ENCODE results near the gene IRX2.

The IRX2 gene

DNA sequence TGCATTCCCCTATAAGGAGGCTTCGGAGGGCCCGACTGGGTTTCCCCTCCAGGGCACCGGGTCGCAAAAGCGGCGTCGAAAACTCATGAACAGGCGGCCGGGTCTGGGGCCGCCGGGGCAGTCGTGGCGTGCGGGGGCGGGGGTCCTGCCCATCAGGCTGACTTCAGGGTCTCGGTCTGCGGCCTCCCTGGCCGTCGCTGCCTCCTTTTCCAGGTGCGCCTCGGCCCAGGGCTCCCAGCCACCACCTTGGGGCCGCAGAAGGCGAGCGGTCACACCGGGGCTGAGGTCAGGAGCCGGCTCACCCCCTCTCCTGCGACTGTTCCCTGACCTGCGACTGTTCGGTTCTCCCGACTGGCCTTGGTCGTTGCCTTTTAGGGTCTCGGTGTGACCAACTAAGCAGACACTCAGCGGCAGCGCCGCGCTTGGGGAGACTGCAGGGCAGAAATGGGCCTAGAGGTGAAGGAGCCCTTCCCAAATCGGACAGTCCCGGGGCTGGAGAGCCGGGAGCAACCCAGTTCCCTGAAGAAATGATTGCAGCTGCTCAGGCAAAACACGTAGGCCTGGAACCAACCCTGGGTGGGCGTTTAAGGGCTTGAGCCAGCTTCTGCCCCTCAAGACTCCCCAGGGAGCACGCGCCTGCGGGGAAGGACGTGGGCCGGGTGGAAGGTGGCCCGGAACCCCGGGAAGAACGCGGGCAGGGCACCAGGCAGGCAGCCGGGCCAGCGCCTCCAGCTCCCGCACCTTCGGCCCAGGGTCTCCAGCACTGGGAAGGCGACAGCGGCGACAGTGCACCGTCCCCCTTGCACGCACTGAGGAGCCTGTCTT, 11.2 kb downstream of the IRX2 start:
- no peak for DNase-seq

DNA sequence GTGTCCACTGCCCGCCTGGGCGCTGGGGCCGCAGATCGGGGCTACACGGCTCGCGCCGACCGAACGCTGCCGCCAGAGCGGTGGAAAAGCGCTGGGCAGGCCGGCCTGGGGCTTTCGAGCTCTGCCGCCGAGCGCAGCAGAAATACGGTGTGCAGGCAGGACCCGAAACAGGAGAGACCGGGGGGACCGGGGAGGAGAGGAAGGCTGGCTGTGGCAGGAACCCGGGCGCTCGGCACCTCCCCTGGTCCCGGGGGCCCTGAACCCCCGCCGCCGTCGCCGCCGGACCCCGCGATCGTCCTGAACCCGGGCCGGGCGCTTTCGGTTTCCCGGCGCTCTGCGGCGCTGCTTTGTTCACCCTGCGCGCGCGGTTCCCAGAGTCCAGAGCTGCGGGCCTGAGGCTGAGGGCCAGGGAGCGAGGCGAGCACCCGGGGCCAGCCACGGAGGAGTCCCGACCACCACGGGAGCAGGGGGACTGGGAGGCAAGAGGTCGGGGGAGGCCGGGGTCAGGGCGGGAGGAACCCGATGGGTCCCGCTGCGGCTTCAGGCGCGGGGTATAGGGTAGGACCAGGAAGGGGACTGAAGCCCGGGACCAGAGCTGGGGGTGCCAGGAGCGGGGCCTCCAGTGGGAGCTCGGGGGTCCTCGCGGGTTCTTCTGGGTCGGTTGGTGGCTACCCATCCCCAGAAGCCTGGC, 12.0 kb downstream of the IRX2 start:
- no peak for DNase-seq

DNA sequence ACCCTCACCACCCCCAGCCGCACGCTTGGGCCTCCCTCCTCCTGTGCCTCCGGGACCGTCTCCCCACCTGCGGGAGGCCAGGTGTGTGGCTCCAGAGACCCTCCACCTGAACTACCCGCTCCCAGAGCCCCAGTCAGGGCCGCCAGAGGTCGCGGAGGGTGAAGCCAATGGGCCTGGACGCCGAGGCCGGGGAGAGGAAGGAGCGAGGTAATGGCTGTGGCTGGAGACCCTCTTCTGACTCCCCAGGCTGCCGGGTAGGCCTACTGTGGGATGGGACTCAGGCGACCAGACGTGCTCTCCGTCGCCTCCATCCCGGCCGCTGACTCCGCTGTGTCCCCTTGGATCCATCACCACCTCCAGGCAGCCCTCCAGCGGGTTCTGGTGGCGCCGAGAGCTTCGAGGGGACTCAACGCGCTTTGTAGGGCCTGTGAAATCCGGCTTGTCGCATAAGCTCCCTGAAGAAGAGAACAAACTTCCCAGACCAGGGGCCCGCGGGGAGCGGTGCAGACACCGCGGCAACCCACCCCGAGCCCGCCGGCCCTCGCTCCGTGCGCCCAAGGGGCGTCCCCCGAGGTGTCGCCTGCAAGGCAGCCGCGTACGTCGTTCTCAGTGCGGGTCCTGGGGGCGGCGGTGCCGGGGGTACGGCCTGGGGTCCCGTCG, 12.6 kb downstream of the IRX2 start:
- no peak for DNase-seq

DNA sequence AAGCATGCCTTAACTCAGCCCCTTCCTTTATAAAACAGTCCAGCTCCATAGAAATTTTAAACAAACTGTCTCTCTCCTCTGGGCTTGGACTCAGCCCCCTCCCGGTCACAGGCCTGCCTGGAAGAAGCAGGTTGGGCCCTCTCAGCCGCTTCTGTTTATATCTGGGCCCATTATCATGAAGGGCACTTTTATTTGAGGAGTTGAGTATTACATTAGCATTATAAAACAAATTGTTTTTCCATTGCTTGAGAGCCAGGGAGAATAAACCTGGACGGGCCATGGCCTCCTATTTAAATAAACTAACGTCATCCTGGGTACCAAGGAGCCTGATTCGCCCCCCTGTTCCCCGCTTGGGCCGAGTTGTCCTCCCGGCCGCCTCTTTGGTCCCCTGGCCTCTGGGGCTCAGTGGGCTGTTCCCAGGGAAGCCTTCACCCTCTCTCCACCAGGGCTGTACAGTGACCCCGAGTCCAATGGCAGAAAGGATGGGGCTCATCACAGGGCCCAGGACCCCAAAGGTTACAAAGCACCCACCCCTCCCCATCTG, 13.2 kb downstream of the IRX2 start:
- no peak for DNase-seq

DNA sequence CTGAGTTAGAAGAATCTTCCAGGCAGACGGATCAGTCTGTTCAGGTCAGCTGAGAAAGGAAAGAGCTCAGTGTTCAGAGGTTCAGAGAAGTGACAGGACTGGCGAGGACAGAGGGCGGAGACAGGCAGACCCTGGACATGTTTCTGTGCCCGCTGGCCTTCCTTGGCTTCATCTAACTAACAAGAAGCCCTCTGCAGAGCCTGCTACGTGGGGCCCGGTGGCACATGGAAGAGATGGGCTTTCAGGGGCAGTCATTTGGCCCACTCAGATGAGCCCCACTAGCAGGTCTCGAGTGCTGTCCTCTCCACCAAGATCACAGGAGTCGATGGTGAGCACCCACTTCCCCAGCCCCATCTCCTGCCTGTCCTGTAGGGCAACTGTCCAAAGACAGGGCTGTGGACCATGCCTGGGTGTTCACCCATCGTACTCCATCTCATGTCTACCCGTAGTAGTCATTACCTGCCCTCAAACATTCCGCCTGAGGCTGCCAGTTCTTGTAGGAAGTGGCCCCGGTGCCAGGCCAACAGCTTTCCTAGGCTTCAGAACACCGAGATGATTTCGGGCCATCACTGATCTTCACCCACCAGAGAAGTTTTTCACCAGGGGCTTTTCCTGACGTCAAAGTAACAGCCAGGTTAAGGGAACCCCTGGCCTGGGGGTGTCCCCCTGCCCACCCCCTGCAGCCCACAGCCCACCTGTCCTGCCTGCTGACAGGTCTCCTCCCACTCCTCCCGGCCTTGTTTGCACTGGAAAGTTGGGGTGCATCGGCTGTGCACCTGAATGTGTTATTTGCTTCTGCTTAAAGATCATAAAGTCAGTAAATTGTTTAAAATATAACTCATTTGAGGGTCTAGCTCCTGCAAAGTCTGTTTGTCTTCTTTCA, 14.0 kb downstream of the IRX2 start:
- DNase-seq = no peak

DNA sequence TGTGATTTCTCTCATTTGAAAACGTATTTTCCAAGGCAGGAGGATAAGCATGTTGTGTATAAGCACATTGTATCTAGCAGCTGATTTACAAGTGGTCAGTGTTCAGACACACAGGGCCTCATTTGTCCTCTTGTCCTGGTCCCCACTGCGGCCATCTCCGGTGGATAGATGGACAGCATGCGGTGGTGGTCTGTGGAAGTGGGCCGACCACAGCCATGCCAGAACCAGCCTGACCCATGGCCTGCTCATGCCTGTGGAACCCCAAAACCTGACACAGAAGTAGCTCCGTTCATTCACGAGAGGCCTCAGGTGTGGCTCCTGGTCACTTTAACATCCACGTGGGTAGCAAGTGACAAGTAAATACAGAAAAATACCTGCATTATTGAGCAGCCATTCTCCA, 14.6 kb downstream of the IRX2 start:
- DNase-seq = no peak

DNA sequence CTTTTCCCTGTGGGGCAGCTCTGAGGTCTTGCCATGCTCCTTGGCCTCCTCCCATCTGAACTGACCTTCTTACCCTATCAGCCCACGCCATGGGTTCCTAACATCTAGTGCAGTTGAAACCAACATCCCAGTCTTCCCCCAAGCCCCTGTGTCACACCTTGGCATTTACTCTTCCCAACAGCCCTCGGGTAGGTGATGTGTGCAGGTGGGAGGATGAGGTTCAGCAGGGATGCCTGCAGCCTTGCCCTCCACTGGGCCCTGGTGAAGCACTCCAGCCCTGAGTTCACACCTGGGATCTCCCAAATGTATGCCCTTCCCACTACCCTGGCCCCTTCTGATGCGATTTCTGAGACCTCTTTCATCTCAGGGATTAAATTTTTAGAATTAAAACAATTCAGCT, 15.5 kb downstream of the IRX2 start:
- no peak for DNase-seq

DNA sequence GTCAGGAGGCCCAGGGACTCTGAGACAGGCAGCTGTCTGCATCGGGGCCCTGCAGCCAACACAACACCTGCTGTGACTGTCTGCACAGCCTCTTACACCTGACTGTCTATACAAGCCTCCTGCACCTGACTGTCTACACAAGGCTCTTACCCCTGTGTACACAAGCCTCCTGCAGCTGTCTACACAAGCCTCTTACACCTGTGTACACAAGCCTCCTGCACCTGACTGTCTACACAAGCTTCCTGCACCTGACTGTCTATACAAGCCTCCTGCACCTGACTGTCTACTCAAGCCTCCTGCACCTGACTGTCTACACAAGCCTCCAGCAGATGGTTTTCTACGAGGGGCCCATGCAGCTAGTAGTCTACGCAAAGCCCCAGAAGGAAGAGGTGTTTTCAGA, 18.6 kb downstream of the IRX2 start:
- DNase-seq = no peak

DNA sequence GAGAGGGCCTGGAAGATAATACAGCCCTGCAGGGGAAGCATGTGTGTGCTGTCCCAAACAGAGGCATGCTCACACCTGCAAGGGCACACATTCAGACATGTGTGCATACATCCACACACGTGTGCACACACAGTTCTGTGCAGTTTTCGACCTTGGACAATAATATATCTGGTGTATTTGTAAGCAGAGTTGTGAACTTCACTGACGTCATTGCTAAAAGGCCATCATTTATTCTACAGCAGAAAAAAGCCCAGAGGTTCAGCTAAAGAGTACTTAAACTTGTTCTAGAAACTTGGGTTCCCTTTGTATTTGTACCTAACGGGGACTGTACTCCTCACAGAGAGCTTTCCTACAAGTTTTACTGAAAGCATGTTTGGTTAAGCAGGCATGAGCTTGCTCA, 19.5 kb downstream of the IRX2 start:
- no peak for DNase-seq

DNA sequence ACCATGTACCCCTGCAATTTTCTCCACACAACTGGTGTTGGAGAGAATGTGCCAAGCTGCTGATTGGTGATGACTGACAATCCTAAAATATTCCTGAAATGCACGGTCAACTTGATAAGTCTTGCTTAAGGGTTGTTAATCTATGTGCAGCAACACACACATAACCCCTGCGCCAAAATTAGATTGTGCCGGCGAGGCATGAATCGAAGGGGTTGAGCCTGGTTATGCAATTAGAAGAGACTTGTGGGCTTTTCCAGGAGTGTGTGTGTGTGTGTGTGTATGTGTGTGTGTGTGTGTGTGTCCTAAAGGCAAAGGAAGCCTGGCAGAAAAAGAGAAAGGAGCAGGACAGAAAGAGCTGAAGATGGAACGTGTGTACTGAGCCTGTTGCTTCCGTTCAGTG, 22.3 kb downstream of the IRX2 start:
- DNase-seq = no peak

DNA sequence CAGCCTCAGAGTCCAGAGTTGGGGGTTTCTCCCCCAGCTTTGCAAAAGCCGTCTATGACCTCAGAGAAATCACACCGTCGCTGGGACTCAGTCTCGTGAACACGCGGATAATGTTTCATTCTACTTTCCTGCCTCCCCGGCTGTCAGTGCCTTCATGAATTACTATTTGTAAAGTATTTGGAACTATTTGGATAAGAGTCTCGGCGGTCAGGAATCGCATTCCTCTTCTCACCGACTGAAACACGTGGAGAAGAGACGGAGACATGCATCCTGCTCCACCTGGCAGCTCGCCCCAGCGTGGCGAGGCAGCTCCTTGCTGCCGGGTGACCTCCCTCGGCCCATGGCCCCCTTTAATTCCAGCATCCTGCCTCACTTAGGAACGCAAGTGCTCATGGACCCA, 23.9 kb downstream of the IRX2 start:
- DNase-seq = no peak

DNA sequence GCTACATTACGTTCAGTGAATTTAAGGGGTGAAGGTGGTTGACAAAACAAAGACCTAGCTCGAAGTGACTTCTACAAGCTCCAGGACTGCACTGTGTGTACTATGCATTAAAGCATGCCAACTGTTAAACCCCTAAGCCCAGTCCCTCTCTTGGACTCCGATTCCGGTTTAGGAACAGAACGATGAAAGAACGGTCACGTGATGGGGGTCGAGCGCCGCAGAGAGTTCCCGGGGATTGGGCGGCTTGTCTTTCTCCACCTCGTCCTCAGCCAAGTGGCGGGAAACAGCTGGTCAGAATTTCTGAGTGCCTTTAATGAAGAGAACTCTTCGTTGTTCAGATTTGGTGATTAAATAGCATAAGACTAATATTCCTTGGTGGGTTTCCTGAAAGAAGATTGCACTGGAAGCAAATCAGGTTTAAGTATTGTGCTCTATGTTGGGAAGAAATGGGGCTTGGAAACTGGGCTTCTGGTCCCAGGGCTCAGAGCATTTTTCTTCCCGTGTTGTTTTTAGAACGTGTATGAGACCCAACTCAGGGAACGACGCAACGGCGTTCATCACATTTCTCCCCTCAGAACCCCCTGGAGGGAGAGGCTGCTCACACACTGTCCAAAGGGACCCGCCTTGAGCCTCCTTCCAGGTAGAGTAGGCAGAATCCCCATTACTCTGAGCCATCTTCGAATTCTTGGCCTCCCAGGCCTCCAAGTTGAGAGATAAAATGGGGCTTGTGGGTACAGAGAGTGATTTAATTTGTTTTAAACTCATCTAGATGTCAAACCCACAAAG, 25.3 kb downstream of the IRX2 start:
- no peak for DNase-seq

DNA sequence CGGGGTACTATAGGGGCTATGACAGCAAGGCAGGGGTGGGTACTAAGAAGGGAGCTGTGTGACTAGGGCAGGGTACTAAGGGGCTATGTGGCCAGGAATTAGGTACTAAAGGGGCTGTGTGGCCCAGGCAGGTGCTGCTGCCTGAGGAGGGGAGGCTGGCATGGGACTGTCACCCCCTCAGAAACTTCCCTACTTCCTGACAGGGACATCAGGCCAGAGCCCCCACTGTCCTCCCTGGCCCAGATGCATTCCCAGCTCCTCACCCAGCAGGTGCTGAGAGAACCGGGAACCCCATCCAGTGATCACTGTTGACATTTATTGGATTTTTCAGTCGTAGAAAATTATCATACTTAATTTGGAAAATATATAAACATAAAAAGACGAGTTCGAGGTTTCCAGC, 26.6 kb downstream of the IRX2 start:
- no peak for DNase-seq

DNA sequence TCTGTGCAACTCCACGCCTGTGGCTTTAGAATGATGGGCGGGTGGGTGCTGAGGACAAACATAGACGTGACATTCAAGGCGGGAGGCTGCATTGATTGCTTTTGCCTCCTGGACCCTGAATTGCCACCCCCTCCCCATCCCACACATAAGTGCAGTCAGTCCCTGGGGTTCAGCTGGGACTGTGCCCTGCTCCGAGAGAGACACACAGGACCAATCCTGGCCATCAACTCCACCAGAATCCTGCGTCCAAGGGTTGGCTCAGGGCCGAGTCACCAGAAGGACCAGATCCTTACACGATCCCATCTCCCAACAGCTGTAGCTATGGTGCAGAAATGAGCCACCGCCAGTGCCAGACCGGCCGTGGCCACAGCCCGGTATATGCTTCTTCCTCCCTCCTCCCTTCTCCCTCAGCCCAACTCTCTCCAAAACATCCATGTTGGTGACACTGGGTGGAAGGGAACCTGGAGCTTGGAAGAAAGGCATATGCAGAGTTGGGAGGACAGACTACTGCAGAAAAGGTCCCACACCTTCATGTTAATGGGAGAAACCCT, 27.4 kb downstream of the IRX2 start:
- DNase-seq = no peak

DNA sequence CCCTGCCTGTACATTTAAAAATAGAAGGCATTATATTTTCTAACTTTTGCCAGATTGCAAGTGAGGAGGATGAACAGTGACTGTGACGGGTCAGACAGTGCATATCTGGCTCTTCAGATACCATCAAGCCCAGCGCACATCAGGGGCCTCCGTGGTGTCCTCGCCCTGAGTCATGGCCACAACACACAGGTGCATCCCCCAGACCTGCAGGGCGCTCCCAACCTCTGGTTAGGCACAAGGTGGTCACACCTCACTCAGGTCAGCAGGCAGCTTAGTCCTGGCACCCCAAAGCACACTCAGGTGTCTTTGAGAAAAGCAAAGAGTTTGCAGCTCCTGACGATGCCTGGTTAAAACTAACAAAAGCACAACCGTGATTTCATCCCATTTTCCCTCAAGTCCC, 28.6 kb downstream of the IRX2 start:
- no peak for DNase-seq

DNA sequence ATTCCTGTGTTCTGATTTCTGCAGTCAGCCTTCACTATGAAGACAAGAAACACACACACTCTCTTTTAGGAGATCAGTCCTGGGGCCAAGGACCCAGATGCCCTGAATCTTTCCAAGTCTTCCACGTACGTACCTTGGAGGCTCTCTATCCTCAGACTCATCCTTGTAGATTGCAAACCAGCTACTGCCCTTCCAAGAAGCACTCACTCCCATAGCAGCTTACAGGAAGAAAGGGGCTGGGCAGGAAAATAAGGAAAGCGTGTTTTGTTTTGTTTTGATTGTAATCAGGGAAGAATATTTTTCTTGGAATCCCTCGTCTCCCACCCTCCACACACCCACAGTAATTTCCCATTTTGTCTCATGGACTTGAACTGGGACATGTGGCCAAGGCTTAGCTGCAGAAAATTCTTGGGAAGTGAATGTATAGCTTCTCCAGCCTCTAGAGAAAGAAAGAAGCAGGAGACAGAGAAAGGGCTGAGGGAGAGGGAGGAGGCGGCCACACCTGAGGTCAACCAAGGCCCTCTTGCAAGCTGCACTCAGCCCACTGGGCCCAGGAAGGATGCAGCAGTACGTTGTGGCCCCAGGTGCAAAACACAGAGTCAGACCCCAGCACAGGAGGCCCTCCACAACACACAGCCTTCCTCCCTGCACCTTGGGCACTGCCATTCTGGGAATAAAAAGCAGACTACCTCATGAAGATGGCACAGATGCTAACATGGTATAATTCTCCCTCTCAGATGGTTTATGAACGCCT, 29.9 kb downstream of the IRX2 start:
- DNase-seq = no peak

DNA sequence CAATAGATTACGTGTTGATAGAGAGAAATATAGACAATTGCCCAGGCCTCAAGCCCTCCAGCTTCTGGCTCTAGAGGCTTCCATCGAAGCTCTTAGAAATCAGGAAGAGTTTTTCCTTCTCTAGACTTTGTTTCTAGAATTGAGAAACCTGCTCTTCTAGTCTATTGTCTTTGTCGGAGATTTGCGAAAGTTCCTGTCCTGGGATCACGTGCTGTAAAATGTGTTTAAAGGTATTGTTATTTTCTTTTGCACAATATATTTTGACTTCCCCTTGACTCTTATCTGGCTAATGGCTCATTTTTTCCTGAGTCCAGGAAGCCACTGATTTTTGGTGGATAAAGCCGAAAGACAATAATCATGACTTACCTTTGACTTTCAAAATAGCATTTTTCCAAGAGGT, 32.1 kb downstream of the IRX2 start:
- no peak for DNase-seq

DNA sequence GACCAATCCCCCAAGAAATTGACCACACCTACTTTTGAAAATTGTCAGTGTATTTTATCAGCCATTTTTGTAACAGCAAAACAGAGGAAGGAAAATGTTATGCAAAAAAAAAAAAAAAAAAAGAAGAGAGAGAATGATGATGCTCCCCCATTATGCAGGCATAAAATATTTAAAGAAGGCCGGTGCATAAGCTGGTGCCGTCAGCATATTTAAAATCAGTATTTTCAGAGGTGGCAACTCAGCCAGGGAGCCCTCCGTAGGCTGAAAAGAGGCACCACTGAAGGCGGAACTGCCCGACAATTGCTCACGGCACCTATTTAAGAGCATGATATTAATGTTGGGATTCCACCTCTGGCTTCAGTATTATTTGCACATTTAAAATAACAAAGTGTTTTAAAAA, 33.4 kb downstream of the IRX2 start:
- no peak for DNase-seq

DNA sequence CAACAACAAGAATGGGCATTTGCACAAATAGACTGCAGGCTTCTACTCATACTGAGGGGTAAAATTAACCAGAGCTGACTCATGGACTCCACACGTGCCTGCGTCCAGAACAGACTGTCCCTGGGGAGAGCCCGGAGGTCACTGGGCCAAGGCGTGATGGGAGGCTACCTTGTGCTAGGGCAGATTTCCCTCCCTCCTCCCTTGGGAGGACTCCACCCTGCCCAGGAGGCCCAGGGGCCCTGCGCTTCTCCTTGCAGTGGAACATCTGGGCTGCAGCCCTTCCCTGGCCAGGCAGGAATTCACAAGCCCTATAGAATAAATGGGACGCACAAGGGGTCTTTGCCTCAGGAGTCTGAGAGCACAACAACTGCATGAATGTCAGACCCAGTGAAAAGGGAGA, 35.6 kb downstream of the IRX2 start:
- DNase-seq = no peak

DNA sequence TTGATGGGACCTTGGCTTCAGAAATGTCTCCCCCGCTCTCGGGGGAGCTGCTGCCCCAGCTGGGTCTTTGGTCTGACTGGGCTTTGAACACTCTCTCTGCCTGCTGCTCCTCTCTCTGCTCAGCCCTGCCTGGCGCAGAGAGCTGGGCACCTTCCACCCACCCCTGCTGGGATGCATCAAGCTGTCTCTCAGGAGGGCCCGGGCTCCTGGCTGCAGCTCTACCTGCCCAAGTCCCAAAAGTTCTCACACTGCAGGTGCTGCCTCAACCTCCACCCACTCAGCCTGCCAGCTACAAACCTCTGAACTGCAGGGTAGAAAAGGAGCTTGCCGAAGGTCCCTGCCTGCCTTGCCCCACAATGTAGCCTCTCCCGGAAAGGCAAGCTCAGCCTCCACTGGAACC, 36.7 kb downstream of the IRX2 start:
- DNase-seq = no peak

DNA sequence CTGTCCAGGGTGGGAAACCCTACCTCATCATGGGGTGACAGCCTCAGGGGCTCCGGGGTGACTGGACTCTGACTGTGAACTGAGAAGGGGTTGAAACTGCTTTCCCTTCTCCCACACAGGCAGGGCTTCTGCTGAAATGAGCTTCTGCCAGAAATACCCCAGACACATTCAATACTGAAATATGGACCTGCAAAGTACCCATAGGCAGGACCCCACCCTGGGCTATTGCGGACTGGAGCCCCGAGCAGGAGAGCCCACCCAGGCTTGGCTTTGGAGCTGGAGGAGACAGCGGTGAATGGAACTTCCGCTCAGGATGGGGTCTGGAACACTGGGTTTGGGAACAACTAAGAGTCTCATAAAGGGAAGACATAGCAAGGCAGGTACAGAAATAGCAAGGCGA, 37.5 kb downstream of the IRX2 start:
- no peak for DNase-seq

All from CD4-positive, alpha-beta T cell treated with Interleukin-12 subunit alpha and Interleukin-12 subunit beta, for 1 hour (primary cell).